Measurements from ENCODE around the gene TEAD2. TPM values are rescaled to one million over a fixed set of nuclear protein-coding genes. Genes with fewer than 3 reads are reported as not detected.

TEAD2 gene
- total and polyA plus RNA-seq, 2 of the 13 experiments (the other 11 are each of a cell fraction or from before 2014, with no cell fraction given): 10.8 to 12.5 TPM

DNA sequence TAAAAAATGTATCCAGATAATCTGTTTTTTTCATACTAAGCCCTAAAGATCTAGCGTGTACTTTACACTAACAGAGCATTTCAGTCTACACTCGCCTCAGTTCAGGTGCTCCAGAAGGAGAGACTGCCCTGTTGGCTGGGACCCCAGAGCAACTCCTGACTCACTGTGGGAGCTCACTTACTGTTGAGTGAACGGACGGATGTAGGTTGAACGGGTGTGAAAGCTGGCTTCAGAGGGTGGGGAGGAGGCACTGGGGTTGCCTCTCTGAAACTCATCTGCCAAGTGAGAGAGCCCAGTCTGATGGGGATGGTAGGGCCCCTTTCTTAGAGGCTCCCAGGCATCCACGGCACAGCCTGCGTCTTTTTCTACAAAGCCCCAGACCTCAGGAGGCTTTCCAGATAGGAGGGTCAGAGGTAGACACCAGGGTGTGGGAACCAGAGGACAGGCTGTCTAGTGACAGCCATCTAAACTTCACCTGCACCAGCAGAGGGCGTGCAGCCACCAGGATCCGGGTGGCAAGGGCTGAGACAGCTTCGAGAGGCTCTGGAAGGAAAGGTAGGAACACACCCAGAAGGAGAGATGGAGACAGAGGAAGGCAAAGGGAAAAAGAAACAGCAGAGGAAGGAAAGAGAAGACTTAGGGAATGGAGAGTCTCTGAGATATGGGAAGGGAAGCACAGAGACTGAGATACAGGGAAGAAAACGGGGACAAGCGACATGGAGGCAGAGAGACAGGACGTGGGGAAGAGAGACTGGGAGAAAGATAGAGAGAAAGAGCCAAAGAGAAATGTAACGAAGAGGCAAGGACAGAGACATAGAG lies 29.6 kb upstream of the TEAD2 start (continued):
- TF ChIP-seq GTF3A (CRISPR knock-in tag; conservative IDR thresholded peaks at IDR 0.05) (no peak), YEATS2 (CRISPR knock-in tag; IDR thresholded peaks at IDR 0.05; ENCODE audit: borderline replicate concordance) (no peak), IKZF1 (IDR thresholded peaks at IDR 0.05) (no peak), RELA (CRISPR knock-in tag; IDR thresholded peaks at IDR 0.05) (no peak), ZMYM3 (CRISPR knock-in tag; IDR thresholded peaks at IDR 0.05) (no peak), THYN1 (CRISPR knock-in tag; IDR thresholded peaks at IDR 0.05; ENCODE audit: borderline replicate concordance, low read depth) (no peak), ZC3H4 (CRISPR knock-in tag; IDR thresholded peaks at IDR 0.05; ENCODE audit: borderline replicate concordance) (no peak), HOXA3 (CRISPR knock-in tag; IDR thresholded peaks at IDR 0.05) (no peak; the same call in 1 of the 2 replicates), SNAPC2 (CRISPR knock-in tag; IDR thresholded peaks at IDR 0.05) (no peak), ZNF143 (CRISPR knock-in tag; IDR thresholded peaks at IDR 0.05) (peak; percentile 69), EHMT2 (IDR thresholded peaks at IDR 0.05; ENCODE audit: borderline replicate concordance, low read depth, low read length) (no peak), CBX1 (IDR thresholded peaks at IDR 0.05; ENCODE audit: low read depth) (no peak), ZNF572 (CRISPR knock-in tag; IDR thresholded peaks at IDR 0.05) (no peak)
- TF ChIP-seq, protein P1, sequence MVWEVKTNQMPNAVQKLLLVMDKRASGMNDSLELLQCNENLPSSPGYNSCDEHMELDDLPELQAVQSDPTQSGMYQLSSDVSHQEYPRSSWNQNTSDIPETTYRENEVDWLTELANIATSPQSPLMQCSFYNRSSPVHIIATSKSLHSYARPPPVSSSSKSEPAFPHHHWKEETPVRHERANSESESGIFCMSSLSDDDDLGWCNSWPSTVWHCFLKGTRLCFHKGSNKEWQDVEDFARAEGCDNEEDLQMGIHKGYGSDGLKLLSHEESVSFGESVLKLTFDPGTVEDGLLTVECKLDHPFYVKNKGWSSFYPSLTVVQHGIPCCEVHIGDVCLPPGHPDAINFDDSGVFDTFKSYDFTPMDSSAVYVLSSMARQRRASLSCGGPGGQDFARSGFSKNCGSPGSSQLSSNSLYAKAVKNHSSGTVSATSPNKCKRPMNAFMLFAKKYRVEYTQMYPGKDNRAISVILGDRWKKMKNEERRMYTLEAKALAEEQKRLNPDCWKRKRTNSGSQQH (CRISPR knock-in tag; IDR thresholded peaks at IDR 0.05; ENCODE audit: low read depth): no peak
- TF ChIP-seq, protein P2, sequence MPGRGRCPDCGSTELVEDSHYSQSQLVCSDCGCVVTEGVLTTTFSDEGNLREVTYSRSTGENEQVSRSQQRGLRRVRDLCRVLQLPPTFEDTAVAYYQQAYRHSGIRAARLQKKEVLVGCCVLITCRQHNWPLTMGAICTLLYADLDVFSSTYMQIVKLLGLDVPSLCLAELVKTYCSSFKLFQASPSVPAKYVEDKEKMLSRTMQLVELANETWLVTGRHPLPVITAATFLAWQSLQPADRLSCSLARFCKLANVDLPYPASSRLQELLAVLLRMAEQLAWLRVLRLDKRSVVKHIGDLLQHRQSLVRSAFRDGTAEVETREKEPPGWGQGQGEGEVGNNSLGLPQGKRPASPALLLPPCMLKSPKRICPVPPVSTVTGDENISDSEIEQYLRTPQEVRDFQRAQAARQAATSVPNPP (CRISPR knock-in tag; IDR thresholded peaks at IDR 0.05): no peak
- TF ChIP-seq, protein P3, sequence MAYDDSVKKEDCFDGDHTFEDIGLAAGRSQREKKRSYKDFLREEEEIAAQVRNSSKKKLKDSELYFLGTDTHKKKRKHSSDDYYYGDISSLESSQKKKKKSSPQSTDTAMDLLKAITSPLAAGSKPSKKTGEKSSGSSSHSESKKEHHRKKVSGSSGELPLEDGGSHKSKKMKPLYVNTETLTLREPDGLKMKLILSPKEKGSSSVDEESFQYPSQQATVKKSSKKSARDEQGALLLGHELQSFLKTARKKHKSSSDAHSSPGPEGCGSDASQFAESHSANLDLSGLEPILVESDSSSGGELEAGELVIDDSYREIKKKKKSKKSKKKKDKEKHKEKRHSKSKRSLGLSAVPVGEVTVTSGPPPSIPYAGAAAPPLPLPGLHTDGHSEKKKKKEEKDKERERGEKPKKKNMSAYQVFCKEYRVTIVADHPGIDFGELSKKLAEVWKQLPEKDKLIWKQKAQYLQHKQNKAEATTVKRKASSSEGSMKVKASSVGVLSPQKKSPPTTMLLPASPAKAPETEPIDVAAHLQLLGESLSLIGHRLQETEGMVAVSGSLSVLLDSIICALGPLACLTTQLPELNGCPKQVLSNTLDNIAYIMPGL (CRISPR knock-in tag; IDR thresholded peaks at IDR 0.05; ENCODE audit: borderline replicate concordance in 1 of 2, low read depth in 1 of 2): 0 out of 4 replicates have a peak, but pooled peaks of 1 of the 2 experiments have one; percentile 54
- TF ChIP-seq, protein P4, sequence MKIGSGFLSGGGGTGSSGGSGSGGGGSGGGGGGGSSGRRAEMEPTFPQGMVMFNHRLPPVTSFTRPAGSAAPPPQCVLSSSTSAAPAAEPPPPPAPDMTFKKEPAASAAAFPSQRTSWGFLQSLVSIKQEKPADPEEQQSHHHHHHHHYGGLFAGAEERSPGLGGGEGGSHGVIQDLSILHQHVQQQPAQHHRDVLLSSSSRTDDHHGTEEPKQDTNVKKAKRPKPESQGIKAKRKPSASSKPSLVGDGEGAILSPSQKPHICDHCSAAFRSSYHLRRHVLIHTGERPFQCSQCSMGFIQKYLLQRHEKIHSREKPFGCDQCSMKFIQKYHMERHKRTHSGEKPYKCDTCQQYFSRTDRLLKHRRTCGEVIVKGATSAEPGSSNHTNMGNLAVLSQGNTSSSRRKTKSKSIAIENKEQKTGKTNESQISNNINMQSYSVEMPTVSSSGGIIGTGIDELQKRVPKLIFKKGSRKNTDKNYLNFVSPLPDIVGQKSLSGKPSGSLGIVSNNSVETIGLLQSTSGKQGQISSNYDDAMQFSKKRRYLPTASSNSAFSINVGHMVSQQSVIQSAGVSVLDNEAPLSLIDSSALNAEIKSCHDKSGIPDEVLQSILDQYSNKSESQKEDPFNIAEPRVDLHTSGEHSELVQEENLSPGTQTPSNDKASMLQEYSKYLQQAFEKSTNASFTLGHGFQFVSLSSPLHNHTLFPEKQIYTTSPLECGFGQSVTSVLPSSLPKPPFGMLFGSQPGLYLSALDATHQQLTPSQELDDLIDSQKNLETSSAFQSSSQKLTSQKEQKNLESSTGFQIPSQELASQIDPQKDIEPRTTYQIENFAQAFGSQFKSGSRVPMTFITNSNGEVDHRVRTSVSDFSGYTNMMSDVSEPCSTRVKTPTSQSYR (CRISPR knock-in tag; IDR thresholded peaks at IDR 0.05; ENCODE audit: borderline replicate concordance): no peak
- TF ChIP-seq, protein P5, sequence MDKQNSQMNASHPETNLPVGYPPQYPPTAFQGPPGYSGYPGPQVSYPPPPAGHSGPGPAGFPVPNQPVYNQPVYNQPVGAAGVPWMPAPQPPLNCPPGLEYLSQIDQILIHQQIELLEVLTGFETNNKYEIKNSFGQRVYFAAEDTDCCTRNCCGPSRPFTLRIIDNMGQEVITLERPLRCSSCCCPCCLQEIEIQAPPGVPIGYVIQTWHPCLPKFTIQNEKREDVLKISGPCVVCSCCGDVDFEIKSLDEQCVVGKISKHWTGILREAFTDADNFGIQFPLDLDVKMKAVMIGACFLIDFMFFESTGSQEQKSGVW (CRISPR knock-in tag; IDR thresholded peaks at IDR 0.05; ENCODE audit: borderline replicate concordance): no peak
- TF ChIP-seq, protein P6, sequence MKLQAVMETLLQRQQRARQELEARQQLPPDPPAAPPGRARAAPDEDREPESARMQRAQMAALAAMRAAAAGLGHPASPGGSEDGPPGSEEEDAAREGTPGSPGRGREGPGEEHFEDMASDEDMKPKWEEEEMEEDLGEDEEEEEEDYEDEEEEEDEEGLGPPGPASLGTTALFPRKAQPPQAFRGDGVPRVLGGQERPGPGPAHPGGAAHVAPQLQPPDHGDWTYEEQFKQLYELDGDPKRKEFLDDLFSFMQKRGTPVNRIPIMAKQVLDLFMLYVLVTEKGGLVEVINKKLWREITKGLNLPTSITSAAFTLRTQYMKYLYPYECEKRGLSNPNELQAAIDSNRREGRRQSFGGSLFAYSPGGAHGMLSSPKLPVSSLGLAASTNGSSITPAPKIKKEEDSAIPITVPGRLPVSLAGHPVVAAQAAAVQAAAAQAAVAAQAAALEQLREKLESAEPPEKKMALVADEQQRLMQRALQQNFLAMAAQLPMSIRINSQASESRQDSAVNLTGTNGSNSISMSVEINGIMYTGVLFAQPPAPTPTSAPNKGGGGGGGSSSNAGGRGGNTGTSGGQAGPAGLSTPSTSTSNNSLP (IDR thresholded peaks at IDR 0.05; ENCODE audit: low read depth, low read length): no peak

All from HepG2 (cell line).